Caco-2 (cell line): ENCODE measurements around the gene PHACTR2. TPM values are rescaled to one million over a fixed set of nuclear protein-coding genes. Genes with fewer than 3 reads are reported as not detected.

Experiments used
- BruUV-seq: library from RNA; stranded (reverse); fragments of 400-500 nt; replicated peaks from 2 replicates; lab custom pipeline; 2021; lab: Mats Ljungman, UMichigan
- CTCF ChIA-PET: fragments of 300-600 bp; sonication (Branson Sonifier 250); formaldehyde crosslinking; loops from one replicate; lab custom pipeline; 2022; ENCODE audit warnings: antibody characterized with exemption; lab: Charles Lee
- POLR2A ChIA-PET: fragments of 300-600 bp; sonication (Branson Sonifier 250); formaldehyde crosslinking; loops from one replicate; lab custom pipeline; 2022; ENCODE audit warnings: antibody characterized with exemption; lab: Charles Lee
- DNase-seq, 2 experiments: peaks; one replicate each; pipeline versions ENCODE4 v3.0.0 to v3.0.0-alpha.2; 2020 to 2022
- H3K27me3 ChIP-seq: replicated peaks from 2 replicates; pipeline ENCODE4 v1.6.0; 2011; ENCODE audit warnings: low read length; ENCODE audit not compliant: control insufficient read depth, insufficient read depth
- H3K36me3 ChIP-seq: 2 replicates; pipeline ENCODE4 v1.5.1; 2011; ENCODE audit warnings: low read length; ENCODE audit not compliant: control insufficient read depth, insufficient read depth
- H3K4me1 ChIP-seq: fragments of 250-450 bp; sonication (Bioruptor Pico); 2 replicates; pipeline ENCODE4 v1.5.1; 2020; ENCODE audit warnings: mild to moderate bottlenecking
- H3K4me3 ChIP-seq: 2 replicates; pipeline ENCODE4 v1.5.1; 2011; ENCODE audit warnings: low read depth, mild to moderate bottlenecking, control low read depth, low read length
- H3K9me3 ChIP-seq: fragments of 250-450 bp; sonication (Bioruptor Pico); 2 replicates; pipeline ENCODE4 v1.5.1; 2020; ENCODE audit warnings: mild to moderate bottlenecking, moderate library complexity
- H3K27ac Mint-ChIP-seq: one replicate; pipeline ENCODE4 v1.8.0; 2022; ENCODE audit warnings: mixed read lengths; ENCODE audit not compliant: unreplicated experiment
- H3K27me3 Mint-ChIP-seq: one replicate; pipeline ENCODE4 v1.8.0; 2022; ENCODE audit warnings: mixed read lengths; ENCODE audit not compliant: insufficient read depth, unreplicated experiment
- H3K36me3 Mint-ChIP-seq: one replicate; pipeline ENCODE4 v1.8.0; 2022; ENCODE audit warnings: mild to moderate bottlenecking, mixed read lengths; ENCODE audit not compliant: insufficient read depth, unreplicated experiment
- H3K4me1 Mint-ChIP-seq: one replicate; pipeline ENCODE4 v1.8.0; 2022; ENCODE audit warnings: low read depth, mixed read lengths; ENCODE audit not compliant: unreplicated experiment
- H3K4me3 Mint-ChIP-seq: one replicate; pipeline ENCODE4 v1.8.0; 2022; ENCODE audit warnings: mild to moderate bottlenecking, moderate library complexity, mixed read lengths; ENCODE audit not compliant: unreplicated experiment
- H3K9me3 Mint-ChIP-seq: one replicate; pipeline ENCODE4 v1.8.0; 2022; ENCODE audit warnings: mixed read lengths; ENCODE audit not compliant: unreplicated experiment
- CTCF ChIP-seq, 2 experiments: fragments of 200-600 bp in 1 of 2; IDR thresholded peaks; 1 replicate in 1 of 2; 2 replicates in 1 of 2; pipeline versions ENCODE4 v1.5.1 to v1.8.0; 2011 to 2022; ENCODE audit warnings: antibody characterized with exemption in 1 of 2, control low read depth in 1 of 2, inconsistent platforms in 1 of 2, low read depth in 1 of 2, low read length in 1 of 2, mild to moderate bottlenecking in 1 of 2, moderate library complexity in 1 of 2; ENCODE audit not compliant: insufficient read depth in 1 of 2, severe bottlenecking in 1 of 2, unreplicated experiment in 1 of 2
- intact Hi-C: fragments of 100-400 bp; cut with micrococcal nuclease; formaldehyde crosslinking; loops from one replicate; pipeline ENCODE4 v1.10.0; 2022; ENCODE audit not compliant: unreplicated experiment
- total RNA-seq: library from RNA; stranded (reverse); gene quantifications from 2 replicates; pipeline ENCODE4 v1.2.3, GENCODE V29; 2022

The PHACTR2 gene
- total RNA-seq, 1 experiment from 2014 or later: 100 TPM

- Mint-ChIP-seq H3K27ac (no peak overlapping the region), H3K9me3 (no peaks in the 10 kb centered on the region), H3K27me3 (no peaks in the 10 kb centered on the region), H3K4me1 (peaks cover 4% of the 10 kb centered on the region), H3K36me3 (peaks cover 10% of the 10 kb centered on the region), H3K4me3 (no peak overlapping the region)
- H3K27me3 ChIP-seq: no peaks in the 10 kb centered on the region
- TF ChIP-seq CTCF (IDR thresholded peaks at IDR 0.05; ENCODE audit: insufficient read depth in 1 of 2, low read depth in 1 of 2, low read length in 1 of 2, severe bottlenecking in 1 of 2, unreplicated experiment in 1 of 2): no peak
- DNase-seq: no peak
- H3K4me3 ChIP-seq: no peak overlapping the region
- BruUV-seq: no TSS peak
- no peaks in the 10 kb centered on the region for H3K36me3 ChIP-seq
- POLR2A ChIA-PET: no interaction called here
- peaks cover 9% of the 10 kb centered on the region; the same call in 1 of the 2 replicates for H3K4me1 ChIP-seq
- H3K9me3 ChIP-seq: no peaks in the 10 kb centered on the region
- CTCF ChIA-PET: no interaction called here
- intact Hi-C loops: no loop called here
Observed at GRCh38 chr6:143836150-143836549, 158.4 kb downstream of the PHACTR2 start.

- no peak overlapping the region for H3K4me3 Mint-ChIP-seq
- DNase-seq: no peak
- H3K4me1 Mint-ChIP-seq: peaks cover 7% of the 10 kb centered on the region
- no peak for TF ChIP-seq CTCF (IDR thresholded peaks at IDR 0.05; ENCODE audit: insufficient read depth in 1 of 2, low read depth in 1 of 2, low read length in 1 of 2, severe bottlenecking in 1 of 2, unreplicated experiment in 1 of 2)
- intact Hi-C loops: no loop called here
- no TSS peak for BruUV-seq
- H3K27ac Mint-ChIP-seq: no peak overlapping the region
- Histone ChIP-seq H3K9me3 (no peaks in the 10 kb centered on the region), H3K27me3 (no peaks in the 10 kb centered on the region), H3K36me3 (no peaks in the 10 kb centered on the region), H3K4me1 (peaks cover 9% of the 10 kb centered on the region; the same call in 1 of the 2 replicates), H3K4me3 (no peak overlapping the region)
- POLR2A ChIA-PET: no interaction called here
- no peaks in the 10 kb centered on the region for H3K9me3 Mint-ChIP-seq
- H3K36me3 Mint-ChIP-seq: peaks cover 7% of the 10 kb centered on the region
- CTCF ChIA-PET: interaction anchor here (1.2 kb wide), 1 partner anchor 125 kb away, joined by 3 read pairs; no protein-coding TSS in a partner anchor
- H3K27me3 Mint-ChIP-seq: no peaks in the 10 kb centered on the region
Observed at GRCh38 chr6:143838395-143838794, 160.6 kb downstream of the PHACTR2 start.

- intact Hi-C loops: no loop called here
- H3K27me3 Mint-ChIP-seq: no peaks in the 10 kb centered on the region
- no peaks in the 10 kb centered on the region for H3K36me3 ChIP-seq
- H3K4me1 Mint-ChIP-seq: peaks cover 7% of the 10 kb centered on the region
- peaks cover 15% of the 10 kb centered on the region for H3K36me3 Mint-ChIP-seq
- no peaks in the 10 kb centered on the region for H3K9me3 ChIP-seq
- no peaks in the 10 kb centered on the region for H3K27me3 ChIP-seq
- no peaks in the 10 kb centered on the region for H3K9me3 Mint-ChIP-seq
- ChIA-PET POLR2A (no interaction called here), CTCF (interaction anchor here (1.2 kb wide), 1 partner anchor 124 kb away, joined by 3 read pairs; no protein-coding TSS in a partner anchor)
- no peak overlapping the region for H3K4me3 ChIP-seq
- no peak for DNase-seq
- BruUV-seq: no TSS peak
- H3K4me1 ChIP-seq: peaks cover 9% of the 10 kb centered on the region; the same call in 1 of the 2 replicates
- no peak overlapping the region for H3K27ac Mint-ChIP-seq
- no peak overlapping the region for H3K4me3 Mint-ChIP-seq
- no peak for TF ChIP-seq CTCF (IDR thresholded peaks at IDR 0.05; ENCODE audit: insufficient read depth in 1 of 2, low read depth in 1 of 2, low read length in 1 of 2, severe bottlenecking in 1 of 2, unreplicated experiment in 1 of 2)
Observed at GRCh38 chr6:143839196-143839595, 161.4 kb downstream of the PHACTR2 start.
